HCT116 (cell line): ENCODE measurements around the gene HPD. TPM values are rescaled to one million over a fixed set of nuclear protein-coding genes. Genes with fewer than 3 reads are reported as not detected.
"Not testable (repeated sequence)": the region's sequence is repeated elsewhere in the genome, so short reads cannot be mapped to it uniquely, and the experiment has no call there.

ENCODE experiments used
- ATAC-seq: fragments of 200-7000 bp; cut with Tn5 transposase; 2 replicates; pipeline ENCODE4 v1.9.1; 2020; ENCODE audit warnings: mild to moderate bottlenecking, moderate library complexity
- BruUV-seq: library from RNA; stranded (reverse); fragments of 400-500 nt; replicated peaks from 2 replicates; lab custom pipeline; 2021; lab: Mats Ljungman, UMichigan
- CTCF ChIA-PET: fragments of 300-600 bp; sonication (Branson Sonifier 250); formaldehyde crosslinking; loops from one replicate; lab custom pipeline; 2021; ENCODE audit warnings: antibody characterized with exemption; lab: Charles Lee
- POLR2A ChIA-PET: fragments of 300-600, 350-600 bp; sonication (Branson Sonifier 250); formaldehyde crosslinking; loops from one replicate; lab custom pipeline; 2021; ENCODE audit warnings: antibody characterized with exemption; lab: Charles Lee
- RAD21 ChIA-PET, 2 experiments: fragments of 300-600 bp; sonication (Branson Sonifier 250); formaldehyde crosslinking; loops; one replicate each; lab custom pipeline; 2023; ENCODE audit warnings: low total read pairs in 2 of 2; ENCODE audit not compliant: uncharacterized antibody in 2 of 2, unreplicated experiment in 2 of 2, low non-redundant PET in 1 of 2; lab: Charles Lee
- DNase-seq: peaks from one replicate; pipeline ENCODE4 v3.0.0-alpha.2; 2010; ENCODE audit warnings: low read depth, low spot score
- H2AFZ ChIP-seq: fragments of 200-600 bp; shearing (Covaris generic), sonication (generic); 2 replicates; pipeline ENCODE4 v1.6.1; 2017; ENCODE audit warnings: low read depth, mixed run types, mixed read lengths, antibody characterized with exemption, low read length; ENCODE audit not compliant: poor library complexity, severe bottlenecking
- H3K27ac ChIP-seq: 2 replicates; pipeline ENCODE4 v1.5.1; 2012; ENCODE audit warnings: low read depth, low read length
- H3K27me3 ChIP-seq: fragments of 200-600 bp; sonication (generic); 2 replicates; pipeline ENCODE4 v1.6.1; 2016; ENCODE audit warnings: mixed run types, low read length, mixed read lengths; ENCODE audit not compliant: insufficient read depth
- H3K36me3 ChIP-seq, 2 experiments: fragments of 200-500 bp in 1 of 2; fragments of 200-600 bp in 1 of 2; sonication (Bioruptor generic) in 1 of 2; sonication (generic) in 1 of 2; 2 replicates each; pipeline versions ENCODE4 v1.5.1 to v1.6.1; 2014 to 2016; ENCODE audit warnings: low read length in 2 of 2, inconsistent platforms in 1 of 2, mixed read lengths in 1 of 2, mixed run types in 1 of 2; ENCODE audit not compliant: insufficient read depth in 2 of 2, control insufficient read depth in 1 of 2
- H3K4me1 ChIP-seq, 2 experiments: fragments of 200-600 bp in 1 of 2; sonication (generic) in 1 of 2; 2 replicates each; pipeline versions ENCODE4 v1.5.1 to v1.6.1; 2012 to 2017; ENCODE audit warnings: low read length in 2 of 2, inconsistent platforms in 1 of 2, mild to moderate bottlenecking in 1 of 2, mixed read lengths in 1 of 2, mixed run types in 1 of 2, moderate library complexity in 1 of 2; ENCODE audit not compliant: insufficient read depth in 2 of 2, control insufficient read depth in 1 of 2
- H3K4me2 ChIP-seq: fragments of 200-600 bp; sonication (generic); 2 replicates; pipeline ENCODE4 v1.6.1; 2017; ENCODE audit warnings: mixed run types, low read length, mixed read lengths
- H3K4me3 ChIP-seq, 2 experiments: fragments of 200-600 bp in 1 of 2; sonication (generic) in 1 of 2; replicated peaks in 1 of 2; 2 replicates each; pipeline ENCODE4 v1.5.1; 2011 to 2016; ENCODE audit warnings: low read length in 2 of 2, control low read depth in 1 of 2, low read depth in 1 of 2, mild to moderate bottlenecking in 1 of 2, mixed read lengths in 1 of 2, mixed run types in 1 of 2
- H3K79me2 ChIP-seq: fragments of 200-600 bp; sonication (generic); 2 replicates; pipeline ENCODE4 v1.6.1; 2017; ENCODE audit warnings: mild to moderate bottlenecking, mixed run types, low read length, moderate library complexity, mixed read lengths; ENCODE audit not compliant: insufficient read depth
- H3K9ac ChIP-seq: fragments of 200-600 bp; sonication (generic); 2 replicates; pipeline ENCODE4 v1.6.1; 2016; ENCODE audit warnings: low read length, mixed read lengths
- H3K9me2 ChIP-seq: fragments of 200-600 bp; sonication (generic), shearing (Covaris generic); 2 replicates; pipeline ENCODE4 v1.6.1; 2017; ENCODE audit warnings: mixed run types, mild to moderate bottlenecking, moderate library complexity; ENCODE audit not compliant: insufficient read depth
- H3K9me3 ChIP-seq, 2 experiments: fragments of 200-500 bp in 1 of 2; fragments of 200-600 bp in 1 of 2; sonication (Bioruptor generic) in 1 of 2; sonication (generic) in 1 of 2; 2 replicates each; pipeline ENCODE4 v1.6.1; 2014 to 2017; ENCODE audit warnings: low read length in 2 of 2, mixed read lengths in 2 of 2, inconsistent platforms in 1 of 2, low read depth in 1 of 2, mild to moderate bottlenecking in 1 of 2, mixed run types in 1 of 2, moderate library complexity in 1 of 2; ENCODE audit not compliant: control insufficient read depth in 1 of 2, insufficient read depth in 1 of 2
- H4K20me1 ChIP-seq: fragments of 200-600 bp; sonication (generic), shearing (Covaris generic); 2 replicates; pipeline ENCODE4 v1.6.1; 2017; ENCODE audit warnings: mixed run types, mild to moderate bottlenecking, moderate library complexity; ENCODE audit not compliant: insufficient read depth
- EZH2phosphoT487 ChIP-seq: fragments of 200-600 bp; IDR thresholded peaks from 2 replicates; pipeline ENCODE4 v1.6.1; 2018; ENCODE audit warnings: antibody characterized with exemption, borderline replicate concordance
- FOSL1 ChIP-seq: IDR thresholded peaks from 2 replicates; pipeline ENCODE4 v1.6.1; 2012; ENCODE audit warnings: low read depth
- JUND ChIP-seq: IDR thresholded peaks from 2 replicates; pipeline ENCODE4 v1.6.1; 2012
- RAD21 ChIP-seq: IDR thresholded peaks from 2 replicates; pipeline ENCODE4 v1.6.1; 2012; ENCODE audit warnings: low read depth, mild to moderate bottlenecking
- SIN3A ChIP-seq: IDR thresholded peaks from 2 replicates; pipeline ENCODE4 v1.6.1; 2012; ENCODE audit warnings: low read depth
- SRF ChIP-seq: IDR thresholded peaks from 2 replicates; pipeline ENCODE4 v1.6.1; 2012; ENCODE audit warnings: low read depth
- TCF7L2 ChIP-seq: IDR thresholded peaks from 2 replicates; pipeline ENCODE4 v1.7.0; 2011; ENCODE audit warnings: borderline replicate concordance, inconsistent platforms; ENCODE audit not compliant: insufficient read depth, insufficient read length; ENCODE audit errors: extremely low read depth
- ZFX ChIP-seq: fragments of 450-650 bp; IDR thresholded peaks from 2 replicates; pipeline ENCODE4 v1.6.1; 2017
- intact Hi-C: fragments of 100-400 bp; cut with micrococcal nuclease; formaldehyde crosslinking; loops from 2 replicates; pipeline ENCODE4 v1.10.0; 2022
- total RNA-seq: library from RNA; stranded (reverse); gene quantifications from one replicate; pipeline ENCODE4 v1.2.1, GENCODE V29; 2021; ENCODE audit not compliant: unreplicated experiment
- TF ChIP-seq, protein P1 (sequence below): IDR thresholded peaks from 2 replicates; pipeline ENCODE4 v1.6.1; 2012; ENCODE audit warnings: low read depth

HPD gene
- total RNA-seq, 1 experiment from 2014 or later, result 1.1 TPM

DNA sequence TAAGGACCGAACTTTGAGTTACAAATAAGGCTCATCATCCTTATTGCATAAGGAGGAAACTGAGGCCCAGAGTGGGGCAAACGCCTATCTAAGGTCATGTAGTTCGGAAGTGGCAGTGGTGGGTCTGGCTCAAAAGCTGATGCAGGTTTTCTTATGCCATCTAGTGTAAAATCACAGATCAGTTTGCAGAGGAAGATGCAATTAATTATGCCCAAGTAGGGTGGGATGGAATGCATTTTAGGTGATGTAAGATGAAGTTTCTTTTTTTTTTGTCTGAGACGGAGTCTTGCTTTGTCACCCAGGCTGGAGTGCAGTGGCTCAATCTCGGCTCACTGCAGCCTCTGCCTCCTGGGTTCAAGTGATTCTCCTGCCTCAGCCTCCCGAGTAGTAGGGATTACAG, 31.0 kb upstream of the HPD start:
- not testable (repeated sequence) for H3K36me3 ChIP-seq, H3K9me3 ChIP-seq, H4K20me1 ChIP-seq, ATAC-seq, BruUV-seq, H3K9me2 ChIP-seq, DNase-seq, H3K27me3 ChIP-seq, H2AFZ ChIP-seq
- ChIA-PET CTCF (interaction anchor here (5.4 kb wide), 1 partner anchor 94 kb away, joined by 96 read pairs; the partner anchor contains the start of gene RHOF), RAD21 (interaction anchor here in 1 of 2 experiments (2.1 kb wide), 1 partner anchor 96 kb away, joined by 19 read pairs; the partner anchor contains the start of gene RHOF), POLR2A (interaction anchor here (3.8 kb wide), 1 partner anchor 95 kb away, joined by 38 read pairs; the partner anchor contains the start of gene RHOF)
- Histone ChIP-seq H3K79me2 (peaks cover 51% of the 10 kb centered on the region), H3K4me2 (peak overlapping the region; percentile 86), H3K27ac (peak overlapping the region; percentile 86), H3K4me3 (peak overlapping the region; percentile 95 to 97), H3K4me1 (peaks cover 18 to 52% of the 10 kb centered on the region in 2 experiments; a peak in 3 of 4 replicates), H3K9ac (peak overlapping the region; percentile 91)
- intact Hi-C loops, result loop anchor here (2.0 to 5.0 kb wide), 3 partner anchors 47 to 193 kb away; no protein-coding TSS in a partner anchor

DNA sequence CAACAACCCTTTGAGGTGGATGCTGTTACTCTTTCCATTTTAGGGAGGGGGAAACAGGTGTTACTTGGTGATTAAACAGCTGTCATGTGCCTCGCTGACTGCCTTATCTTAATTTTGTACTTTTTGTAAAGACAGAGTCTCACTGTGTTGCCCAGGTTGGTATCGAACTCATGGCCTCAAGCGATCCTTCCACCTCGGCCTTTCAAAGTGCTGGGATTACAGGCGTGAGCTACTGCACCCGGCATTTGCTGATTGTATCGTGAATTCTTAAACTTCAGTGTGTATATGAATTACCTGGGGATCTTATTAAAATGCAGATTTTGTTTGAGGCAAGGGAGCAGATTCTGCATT, 30.6 kb upstream of the HPD start:
- DNase-seq (no peak), ATAC-seq (no peak)
- Histone ChIP-seq H3K9me3 (no peaks in the 10 kb centered on the region), H3K27me3 (no peaks in the 10 kb centered on the region), H4K20me1 (no peaks in the 10 kb centered on the region), H2AFZ (no peak overlapping the region), H3K9ac (peak overlapping the region; percentile 91), H3K79me2 (peaks cover 48% of the 10 kb centered on the region), H3K36me3 (no peaks in the 10 kb centered on the region), H3K4me1 (peaks cover 18 to 50% of the 10 kb centered on the region in 2 experiments; a peak in 3 of 4 replicates), H3K4me3 (peak overlapping the region; percentile 95 to 97), H3K4me2 (peak overlapping the region; percentile 86), H3K27ac (peak overlapping the region; percentile 86), H3K9me2 (no peaks in the 10 kb centered on the region)
- no TSS peak for BruUV-seq
- TF ChIP-seq, protein P1, sequence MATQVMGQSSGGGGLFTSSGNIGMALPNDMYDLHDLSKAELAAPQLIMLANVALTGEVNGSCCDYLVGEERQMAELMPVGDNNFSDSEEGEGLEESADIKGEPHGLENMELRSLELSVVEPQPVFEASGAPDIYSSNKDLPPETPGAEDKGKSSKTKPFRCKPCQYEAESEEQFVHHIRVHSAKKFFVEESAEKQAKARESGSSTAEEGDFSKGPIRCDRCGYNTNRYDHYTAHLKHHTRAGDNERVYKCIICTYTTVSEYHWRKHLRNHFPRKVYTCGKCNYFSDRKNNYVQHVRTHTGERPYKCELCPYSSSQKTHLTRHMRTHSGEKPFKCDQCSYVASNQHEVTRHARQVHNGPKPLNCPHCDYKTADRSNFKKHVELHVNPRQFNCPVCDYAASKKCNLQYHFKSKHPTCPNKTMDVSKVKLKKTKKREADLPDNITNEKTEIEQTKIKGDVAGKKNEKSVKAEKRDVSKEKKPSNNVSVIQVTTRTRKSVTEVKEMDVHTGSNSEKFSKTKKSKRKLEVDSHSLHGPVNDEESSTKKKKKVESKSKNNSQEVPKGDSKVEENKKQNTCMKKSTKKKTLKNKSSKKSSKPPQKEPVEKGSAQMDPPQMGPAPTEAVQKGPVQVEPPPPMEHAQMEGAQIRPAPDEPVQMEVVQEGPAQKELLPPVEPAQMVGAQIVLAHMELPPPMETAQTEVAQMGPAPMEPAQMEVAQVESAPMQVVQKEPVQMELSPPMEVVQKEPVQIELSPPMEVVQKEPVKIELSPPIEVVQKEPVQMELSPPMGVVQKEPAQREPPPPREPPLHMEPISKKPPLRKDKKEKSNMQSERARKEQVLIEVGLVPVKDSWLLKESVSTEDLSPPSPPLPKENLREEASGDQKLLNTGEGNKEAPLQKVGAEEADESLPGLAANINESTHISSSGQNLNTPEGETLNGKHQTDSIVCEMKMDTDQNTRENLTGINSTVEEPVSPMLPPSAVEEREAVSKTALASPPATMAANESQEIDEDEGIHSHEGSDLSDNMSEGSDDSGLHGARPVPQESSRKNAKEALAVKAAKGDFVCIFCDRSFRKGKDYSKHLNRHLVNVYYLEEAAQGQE, result no peak
- TF ChIP-seq RAD21 (no peak), TCF7L2 (no peak), SIN3A (no peak), JUND (no peak), SRF (no peak), FOSL1 (no peak), ZFX (0 out of 2 replicates have a peak, but pooled peaks have one; percentile 1), EZH2phosphoT487 (no peak)
- ChIA-PET POLR2A (interaction anchor here (1.3 to 3.8 kb wide), 2 partner anchors 94 to 224 kb away, joined by 3 to 38 read pairs; partner anchors contain the start of gene RHOF), RAD21 (interaction anchor here in 1 of 2 experiments (2.1 kb wide), 1 partner anchor 95 kb away, joined by 19 read pairs; the partner anchor contains the start of gene RHOF), CTCF (interaction anchor here (5.4 kb wide), 1 partner anchor 93 kb away, joined by 96 read pairs; the partner anchor contains the start of gene RHOF)
- intact Hi-C loops, result loop anchor here (2.0 to 5.0 kb wide), 3 partner anchors 47 to 192 kb away; no protein-coding TSS in a partner anchor
